NB4 (cell line): ENCODE results near the gene SAC3D1.

Source experiments
- DNase-seq: peaks from one replicate; pipeline ENCODE4 v3.0.0; 2010; ENCODE audit warnings: low read depth
- H3K4me3 ChIP-seq: one replicate; pipeline ENCODE4 v1.5.1; 2011; ENCODE audit warnings: mild to moderate bottlenecking, low read depth, low read length, moderate library complexity
- MYC ChIP-seq: IDR thresholded peaks from 2 replicates; pipeline ENCODE4 v1.6.1; 2011; ENCODE audit warnings: low read depth, low read length
- POLR2A ChIP-seq: IDR thresholded peaks from 2 replicates; pipeline ENCODE4 v1.6.1; 2011; ENCODE audit warnings: mild to moderate bottlenecking; ENCODE audit not compliant: insufficient read length; ENCODE audit errors: extremely low read depth
- TF ChIP-seq, protein P1 (sequence below): IDR thresholded peaks from 2 replicates; pipeline ENCODE4 v1.6.1; 2011; ENCODE audit warnings: low read depth, low read length
- TF ChIP-seq, protein P2 (sequence below): IDR thresholded peaks from one replicate; pipeline ENCODE4 v1.5.1; 2012; ENCODE audit warnings: low read depth, low read length

SAC3D1 gene

GRCh38 chr11:65083834-65084597 lies 43.0 kb downstream of the SAC3D1 start, which contains the start of the genes CDCA5 and ZFPL1:
TSS of gene CDCA5 (minus strand) at chr11:65084040. CDS start at chr11:65083978, 62 bp downstream.
TSS of gene ZFPL1 (plus strand) at chr11:65084222. CDS start at chr11:65084699, 477 bp downstream.
- TF ChIP-seq, protein P1, sequence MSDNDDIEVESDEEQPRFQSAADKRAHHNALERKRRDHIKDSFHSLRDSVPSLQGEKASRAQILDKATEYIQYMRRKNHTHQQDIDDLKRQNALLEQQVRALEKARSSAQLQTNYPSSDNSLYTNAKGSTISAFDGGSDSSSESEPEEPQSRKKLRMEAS = peak; percentile 72; the same call in 1 of the 2 replicates
- TF ChIP-seq POLR2A (peak; percentile 77), MYC (peak; percentile 60)
- TF ChIP-seq, protein P2, sequence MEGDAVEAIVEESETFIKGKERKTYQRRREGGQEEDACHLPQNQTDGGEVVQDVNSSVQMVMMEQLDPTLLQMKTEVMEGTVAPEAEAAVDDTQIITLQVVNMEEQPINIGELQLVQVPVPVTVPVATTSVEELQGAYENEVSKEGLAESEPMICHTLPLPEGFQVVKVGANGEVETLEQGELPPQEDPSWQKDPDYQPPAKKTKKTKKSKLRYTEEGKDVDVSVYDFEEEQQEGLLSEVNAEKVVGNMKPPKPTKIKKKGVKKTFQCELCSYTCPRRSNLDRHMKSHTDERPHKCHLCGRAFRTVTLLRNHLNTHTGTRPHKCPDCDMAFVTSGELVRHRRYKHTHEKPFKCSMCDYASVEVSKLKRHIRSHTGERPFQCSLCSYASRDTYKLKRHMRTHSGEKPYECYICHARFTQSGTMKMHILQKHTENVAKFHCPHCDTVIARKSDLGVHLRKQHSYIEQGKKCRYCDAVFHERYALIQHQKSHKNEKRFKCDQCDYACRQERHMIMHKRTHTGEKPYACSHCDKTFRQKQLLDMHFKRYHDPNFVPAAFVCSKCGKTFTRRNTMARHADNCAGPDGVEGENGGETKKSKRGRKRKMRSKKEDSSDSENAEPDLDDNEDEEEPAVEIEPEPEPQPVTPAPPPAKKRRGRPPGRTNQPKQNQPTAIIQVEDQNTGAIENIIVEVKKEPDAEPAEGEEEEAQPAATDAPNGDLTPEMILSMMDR = no peak
- peak within 1 kb of the TSS; percentile 96 for H3K4me3 ChIP-seq
- DNase-seq = peak; percentile 97

GRCh38 chr11:65084598-65085375 lies 43.8 kb downstream of the SAC3D1 start:
- no peak for DNase-seq
- TF ChIP-seq POLR2A (no peak), MYC (no peak)
- TF ChIP-seq, protein P1 = no peak
- TF ChIP-seq, protein P2 = no peak
- peak overlapping the region; percentile 96 for H3K4me3 ChIP-seq

DNA sequence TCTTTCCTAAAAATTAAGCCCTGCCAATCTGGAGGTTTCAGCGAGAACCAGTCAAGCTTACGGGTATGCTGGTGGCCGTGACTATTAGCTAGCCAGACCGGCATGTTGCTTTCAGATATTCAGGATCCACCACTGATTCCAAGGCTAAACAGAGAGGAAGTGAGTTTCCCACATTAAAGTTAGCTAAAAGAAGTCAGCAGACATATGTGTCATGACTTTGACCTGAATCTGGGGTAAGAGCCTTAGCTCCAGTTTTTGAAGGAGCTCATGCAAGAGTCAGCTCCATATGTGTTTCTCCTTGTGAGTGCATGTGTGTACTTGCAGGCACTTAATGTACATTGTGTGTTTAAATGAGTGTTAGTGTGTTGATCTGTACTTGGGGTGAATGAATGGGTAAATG lies 44.4 kb downstream of the SAC3D1 start:
- no peak for DNase-seq
- TF ChIP-seq POLR2A = no peak
- TF ChIP-seq, protein P2 = no peak
- TF ChIP-seq MYC = no peak
- TF ChIP-seq, protein P1 = no peak
- H3K4me3 ChIP-seq = no peak overlapping the region

DNA sequence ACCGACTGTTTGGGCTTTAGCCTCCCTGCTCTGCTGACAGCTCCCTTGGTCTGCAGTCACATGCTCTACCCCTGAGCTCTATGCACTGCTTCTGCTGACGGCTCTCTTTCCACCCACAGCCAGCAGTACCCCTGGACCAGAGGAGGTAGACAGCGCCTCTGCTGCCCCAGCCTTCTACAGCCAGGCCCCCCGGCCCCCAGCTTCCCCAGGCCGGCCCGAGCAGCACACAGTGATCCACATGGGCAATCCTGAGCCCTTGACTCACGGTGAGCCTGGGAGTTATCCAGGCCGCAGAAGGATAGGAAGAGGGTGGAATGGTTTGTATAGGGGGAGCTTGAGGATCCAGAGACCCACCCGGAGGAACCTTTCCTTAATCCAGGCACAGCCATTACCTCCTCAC lies 45.8 kb downstream of the SAC3D1 start:
- DNase-seq = no peak
- TF ChIP-seq MYC = no peak
- no peak overlapping the region for H3K4me3 ChIP-seq

- TF ChIP-seq, protein P2 = no peak
- TF ChIP-seq, protein P1 = no peak
- TF ChIP-seq POLR2A = no peak
- TF ChIP-seq MYC = no peak
- no peak overlapping the region for H3K4me3 ChIP-seq
- no peak for DNase-seq
Measured at GRCh38 chr11:65087216-65087615, 46.2 kb downstream of the SAC3D1 start.

DNA sequence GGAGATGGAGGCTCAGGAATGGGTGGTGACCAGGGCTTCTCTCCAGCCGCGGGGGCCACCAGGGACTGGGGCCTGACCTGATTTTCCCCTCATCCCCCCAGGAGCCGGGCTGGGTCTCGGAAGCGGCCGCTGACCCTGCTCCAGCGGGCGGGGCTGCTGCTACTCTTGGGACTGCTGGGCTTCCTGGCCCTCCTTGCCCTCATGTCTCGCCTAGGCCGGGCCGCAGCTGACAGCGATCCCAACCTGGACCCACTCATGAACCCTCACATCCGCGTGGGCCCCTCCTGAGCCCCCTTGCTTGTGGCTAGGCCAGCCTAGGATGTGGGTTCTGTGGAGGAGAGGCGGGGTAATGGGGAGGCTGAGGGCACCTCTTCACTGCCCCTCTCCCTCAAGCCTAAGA lies 46.8 kb downstream of the SAC3D1 start:
- TF ChIP-seq, protein P2 = no peak
- TF ChIP-seq POLR2A (no peak), MYC (no peak)
- TF ChIP-seq, protein P1 = no peak
- DNase-seq = no peak
- H3K4me3 ChIP-seq = no peak overlapping the region
